Keratinocyte (primary cell): ENCODE measurements around the gene TLDC2. TPM values are rescaled to one million over a fixed set of nuclear protein-coding genes. Genes with fewer than 3 reads are reported as not detected.

ENCODE experiments used
- DNase-seq: peaks from one replicate; pipeline ENCODE4 v3.0.0-alpha.2; 2011; ENCODE audit warnings: low read depth, missing footprints, low spot score
- FAIRE-seq: peaks from 2 replicates; lab custom pipeline; 2011; peaks lifted over from hg19 to GRCh38; lab: Jason Lieb, UNC
- H2AFZ ChIP-seq: 2 replicates; pipeline ENCODE4 v1.6.0; 2012; ENCODE audit warnings: low read length, control low read depth, inconsistent platforms; ENCODE audit not compliant: control insufficient read depth
- H3K27ac ChIP-seq: 2 replicates; pipeline ENCODE4 v1.5.1; 2011; ENCODE audit warnings: low read length; ENCODE audit not compliant: control insufficient read depth, insufficient read depth
- H3K27me3 ChIP-seq: 3 replicates; pipeline ENCODE4 v1.6.0; 2011; ENCODE audit warnings: low read length; ENCODE audit not compliant: control insufficient read depth, insufficient read depth; ENCODE audit errors: extremely low read depth
- H3K36me3 ChIP-seq, 2 experiments: 2 replicates in 1 of 2; 3 replicates in 1 of 2; pipeline ENCODE4 v1.5.1; 2011; ENCODE audit warnings: low read length in 2 of 2, mild to moderate bottlenecking in 1 of 2; ENCODE audit not compliant: control insufficient read depth in 2 of 2, insufficient read depth in 2 of 2; ENCODE audit errors: extremely low read depth in 1 of 2
- H3K4me1 ChIP-seq: 3 replicates; pipeline ENCODE4 v1.5.1; 2011; ENCODE audit warnings: low read length; ENCODE audit not compliant: control insufficient read depth, insufficient read depth; ENCODE audit errors: extremely low read depth
- H3K4me2 ChIP-seq: 3 replicates; pipeline ENCODE4 v1.6.0; 2011; ENCODE audit warnings: low read depth, low read length; ENCODE audit not compliant: control insufficient read depth, insufficient read depth; ENCODE audit errors: extremely low read depth
- H3K4me3 ChIP-seq, 3 experiments: fragments of 200-600 bp in 1 of 3; sonication (generic) in 1 of 3; 2 replicates in 2 of 3; 3 replicates in 1 of 3; pipeline ENCODE4 v1.5.1; 2011 to 2016; ENCODE audit warnings: low read length in 3 of 3, mild to moderate bottlenecking in 3 of 3, control low read depth in 2 of 3, inconsistent platforms in 1 of 3, low read depth in 1 of 3, mixed read lengths in 1 of 3, mixed run types in 1 of 3, moderate library complexity in 1 of 3; ENCODE audit not compliant: control insufficient read depth in 2 of 3, insufficient read depth in 2 of 3; ENCODE audit errors: extremely low read depth in 1 of 3
- H3K79me2 ChIP-seq: 2 replicates; pipeline ENCODE4 v1.6.0; 2012; ENCODE audit warnings: low read length; ENCODE audit not compliant: control insufficient read depth, insufficient read depth
- H3K9ac ChIP-seq: 3 replicates; pipeline ENCODE4 v1.6.0; 2011; ENCODE audit warnings: low read length; ENCODE audit not compliant: control insufficient read depth, insufficient read depth; ENCODE audit errors: extremely low read depth
- H3K9me1 ChIP-seq: 3 replicates; pipeline ENCODE4 v1.6.0; 2011; ENCODE audit warnings: low read length; ENCODE audit not compliant: control insufficient read depth, insufficient read depth; ENCODE audit errors: extremely low read depth
- H3K9me3 ChIP-seq: 2 replicates; pipeline ENCODE4 v1.5.1; 2012; ENCODE audit warnings: low read depth, low read length; ENCODE audit not compliant: control insufficient read depth
- H4K20me1 ChIP-seq: 3 replicates; pipeline ENCODE4 v1.6.0; 2011; ENCODE audit warnings: low read length; ENCODE audit not compliant: control insufficient read depth, insufficient read depth; ENCODE audit errors: extremely low read depth
- EZH2 ChIP-seq: IDR thresholded peaks from one replicate; pipeline ENCODE4 v1.6.1; 2012; ENCODE audit warnings: inconsistent platforms, mild to moderate bottlenecking, low read length, moderate library complexity
- dilution Hi-C: fragments of 300-500 bp; cut with MboI; formaldehyde crosslinking; loops from one replicate; pipeline ENCODE4 v1.7.0; 2020; ENCODE audit warnings: low sequenced_read_pairs; ENCODE audit not compliant: extremely low pct_ligation_motif_present
- polyA plus RNA-seq, 5 experiments: library from polyadenylated mRNA; depleted of rRNA in 3 of 5; stranded (reverse) in 3 of 5; stranded (forward) in 1 of 5; unstranded in 1 of 5; fragments of >200 nt; gene quantifications; 1 replicate in 1 of 5; 2 replicates in 3 of 5; 3 replicates in 1 of 5; pipeline versions ENCODE4 v1.2.1 to v1.2.3, GENCODE V29; 2011 to 2012; ENCODE audit warnings: missing spikeins in 2 of 5, low read depth in 1 of 5, low replicate concordance in 1 of 5
- TF ChIP-seq, protein P1 (sequence below), 3 experiments: IDR thresholded peaks in 1 of 3; conservative IDR thresholded peaks in 1 of 3; optimal IDR thresholded peaks in 1 of 3; 2 replicates in 2 of 3; 3 replicates in 1 of 3; pipeline versions ENCODE3 to v1.5.1; 2011; ENCODE audit warnings: low read length in 3 of 3, mild to moderate bottlenecking in 3 of 3, moderate library complexity in 2 of 3, control low read depth in 1 of 3, inconsistent platforms in 1 of 3; ENCODE audit not compliant: insufficient read depth in 2 of 3; ENCODE audit errors: extremely low read depth in 1 of 3

The TLDC2 gene
- polyA plus RNA-seq, 1 donor (not counting 4 experiments of a cell fraction or from before 2014, with no cell fraction given) = 0.34 TPM

- H3K9me1 ChIP-seq = no peaks in the 10 kb centered on the region
- H3K4me2 ChIP-seq = no peak overlapping the region
- dilution Hi-C loops = no loop called here
- no peak for DNase-seq
- H3K4me1 ChIP-seq = no peaks in the 10 kb centered on the region
- H4K20me1 ChIP-seq = no peaks in the 10 kb centered on the region
- H3K79me2 ChIP-seq = no peaks in the 10 kb centered on the region
- H3K9me3 ChIP-seq = no peaks in the 10 kb centered on the region
- FAIRE-seq = no peak
- TF ChIP-seq, protein P1, sequence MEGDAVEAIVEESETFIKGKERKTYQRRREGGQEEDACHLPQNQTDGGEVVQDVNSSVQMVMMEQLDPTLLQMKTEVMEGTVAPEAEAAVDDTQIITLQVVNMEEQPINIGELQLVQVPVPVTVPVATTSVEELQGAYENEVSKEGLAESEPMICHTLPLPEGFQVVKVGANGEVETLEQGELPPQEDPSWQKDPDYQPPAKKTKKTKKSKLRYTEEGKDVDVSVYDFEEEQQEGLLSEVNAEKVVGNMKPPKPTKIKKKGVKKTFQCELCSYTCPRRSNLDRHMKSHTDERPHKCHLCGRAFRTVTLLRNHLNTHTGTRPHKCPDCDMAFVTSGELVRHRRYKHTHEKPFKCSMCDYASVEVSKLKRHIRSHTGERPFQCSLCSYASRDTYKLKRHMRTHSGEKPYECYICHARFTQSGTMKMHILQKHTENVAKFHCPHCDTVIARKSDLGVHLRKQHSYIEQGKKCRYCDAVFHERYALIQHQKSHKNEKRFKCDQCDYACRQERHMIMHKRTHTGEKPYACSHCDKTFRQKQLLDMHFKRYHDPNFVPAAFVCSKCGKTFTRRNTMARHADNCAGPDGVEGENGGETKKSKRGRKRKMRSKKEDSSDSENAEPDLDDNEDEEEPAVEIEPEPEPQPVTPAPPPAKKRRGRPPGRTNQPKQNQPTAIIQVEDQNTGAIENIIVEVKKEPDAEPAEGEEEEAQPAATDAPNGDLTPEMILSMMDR (optimal IDR thresholded peaks at IDR 0.05 in 1 of 3, IDR thresholded peaks at IDR 0.05 in 1 of 3, conservative IDR thresholded peaks at IDR 0.05 in 1 of 3; ENCODE audit: extremely low read depth in 1 of 3, insufficient read depth in 2 of 3, low read length in 3 of 3) = no peak
- no peak for TF ChIP-seq EZH2
- H2AFZ ChIP-seq = no peak overlapping the region
- H3K27ac ChIP-seq = no peak overlapping the region
- peaks cover 2 to 4% of the 10 kb centered on the region in 2 experiments for H3K36me3 ChIP-seq
- no peak overlapping the region for H3K4me3 ChIP-seq
- no peak overlapping the region for H3K9ac ChIP-seq
- H3K27me3 ChIP-seq = no peaks in the 10 kb centered on the region
Observed at GRCh38 chr20:36924167-36925045, 48.5 kb downstream of the TLDC2 start.

DNA sequence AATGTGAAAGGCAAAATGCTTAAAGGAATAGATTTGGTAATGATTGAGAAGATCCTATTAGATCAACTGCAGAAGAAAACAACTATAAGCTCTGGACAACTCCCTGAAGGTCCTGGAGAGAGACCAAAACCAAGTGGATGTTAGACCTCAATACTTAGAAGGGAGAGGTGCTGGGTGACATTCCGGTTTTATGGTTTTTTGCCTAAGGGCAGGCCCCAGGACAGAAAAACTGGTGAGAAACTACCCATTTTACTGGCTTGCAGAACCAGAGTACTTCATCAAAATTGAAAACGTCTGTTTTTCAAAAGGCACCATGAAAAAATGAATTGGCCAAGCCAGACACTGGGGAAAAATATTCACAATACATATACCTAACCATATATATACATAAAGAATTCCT lies 49.3 kb downstream of the TLDC2 start:
- FAIRE-seq (no peak), DNase-seq (no peak)
- dilution Hi-C loops = no loop called here
- Histone ChIP-seq H4K20me1 (no peaks in the 10 kb centered on the region), H3K4me3 (no peak overlapping the region), H3K9ac (no peak overlapping the region), H3K27ac (no peak overlapping the region), H3K9me3 (no peaks in the 10 kb centered on the region), H3K4me1 (no peaks in the 10 kb centered on the region), H2AFZ (no peak overlapping the region), H3K4me2 (no peak overlapping the region), H3K79me2 (no peaks in the 10 kb centered on the region), H3K9me1 (no peaks in the 10 kb centered on the region), H3K36me3 (peaks cover 2 to 4% of the 10 kb centered on the region in 2 experiments), H3K27me3 (no peaks in the 10 kb centered on the region)
- TF ChIP-seq EZH2 = no peak
- TF ChIP-seq, protein P1 (optimal IDR thresholded peaks at IDR 0.05 in 1 of 3, IDR thresholded peaks at IDR 0.05 in 1 of 3, conservative IDR thresholded peaks at IDR 0.05 in 1 of 3; ENCODE audit: extremely low read depth in 1 of 3, insufficient read depth in 2 of 3, low read length in 3 of 3) = no peak
